Endothelial cell of umbilical vein (primary cell): Measurements from ENCODE around the gene CCDC107. TPM values are rescaled to one million over a fixed set of nuclear protein-coding genes. Genes with fewer than 3 reads are reported as not detected.

Source experiments
- BruUV-seq: library from RNA; stranded (reverse); fragments of 400-500 nt; replicated peaks from 2 replicates; lab custom pipeline; 2021; lab: Mats Ljungman, UMichigan
- CTCF ChIA-PET: fragments of 300-600, 350-600 bp; sonication (Branson Sonifier 250); formaldehyde crosslinking; loops from one replicate; lab custom pipeline; 2021; ENCODE audit warnings: antibody characterized with exemption, inconsistent platforms; lab: Charles Lee
- POLR2A ChIA-PET: fragments of 300-600, 350-600 bp; sonication (Branson Sonifier 250); formaldehyde crosslinking; loops from one replicate; lab custom pipeline; 2021; ENCODE audit warnings: antibody characterized with exemption, inconsistent platforms; lab: Charles Lee
- DNase-seq: peaks from one replicate; pipeline ENCODE4 v3.0.0-alpha.2; 2011; ENCODE audit warnings: low read depth, low spot score
- FAIRE-seq: peaks from 2 replicates; lab custom pipeline; 2011; peaks lifted over from hg19 to GRCh38; lab: Jason Lieb, UNC
- H2AFZ ChIP-seq: 2 replicates; pipeline ENCODE4 v1.6.0; 2012; ENCODE audit warnings: low read depth, low read length, control low read depth, inconsistent platforms
- H3K27ac ChIP-seq: 2 replicates; pipeline ENCODE4 v1.5.1; 2011; ENCODE audit warnings: low read depth, mild to moderate bottlenecking, control low read depth, low read length, moderate library complexity; ENCODE audit not compliant: insufficient read depth
- H3K27me3 ChIP-seq, 2 experiments: 2 replicates each; pipeline versions ENCODE4 v1.6.0 to v1.6.1; 2011; ENCODE audit warnings: low read length in 2 of 2, mixed read lengths in 1 of 2; ENCODE audit not compliant: control insufficient read depth in 2 of 2, insufficient read depth in 2 of 2
- H3K36me3 ChIP-seq, 2 experiments: 2 replicates in 1 of 2; 3 replicates in 1 of 2; pipeline ENCODE4 v1.5.1; 2011; ENCODE audit warnings: low read length in 2 of 2, mild to moderate bottlenecking in 1 of 2, moderate library complexity in 1 of 2; ENCODE audit not compliant: control insufficient read depth in 2 of 2, insufficient read depth in 2 of 2; ENCODE audit errors: extremely low read depth in 1 of 2
- H3K4me1 ChIP-seq: 3 replicates; pipeline ENCODE4 v1.5.1; 2011; ENCODE audit warnings: mild to moderate bottlenecking, low read length; ENCODE audit not compliant: control insufficient read depth, insufficient read depth; ENCODE audit errors: extremely low read depth
- H3K4me2 ChIP-seq: 2 replicates; pipeline ENCODE4 v1.6.1; 2011; ENCODE audit warnings: low read length, control low read depth, mixed read lengths; ENCODE audit not compliant: insufficient read depth
- H3K4me3 ChIP-seq, 3 experiments: fragments of 200-600 bp in 1 of 3; sonication (generic), shearing (Covaris generic) in 1 of 3; replicated peaks in 1 of 3; 2 replicates each; pipeline ENCODE4 v1.5.1; 2011 to 2016; ENCODE audit warnings: control low read depth in 3 of 3, low read length in 3 of 3, mild to moderate bottlenecking in 2 of 3, inconsistent platforms in 1 of 3, low read depth in 1 of 3, moderate library complexity in 1 of 3; ENCODE audit not compliant: insufficient read depth in 1 of 3
- H3K79me2 ChIP-seq: 2 replicates; pipeline ENCODE4 v1.6.0; 2012; ENCODE audit warnings: low read length, inconsistent platforms; ENCODE audit not compliant: control insufficient read depth, insufficient read depth
- H3K9ac ChIP-seq: replicated peaks from 2 replicates; pipeline ENCODE3; 2011; ENCODE audit warnings: low read length, control low read depth; ENCODE audit not compliant: insufficient read depth; ENCODE audit errors: extremely low read depth
- H3K9me1 ChIP-seq: replicated peaks from 3 replicates; pipeline ENCODE4 v1.6.0; 2011; ENCODE audit warnings: mild to moderate bottlenecking, low read length; ENCODE audit not compliant: control insufficient read depth, insufficient read depth; ENCODE audit errors: extremely low read depth
- H3K9me3 ChIP-seq: replicated peaks from 2 replicates; pipeline ENCODE4 v1.5.1; 2012; ENCODE audit warnings: low read length, inconsistent platforms; ENCODE audit not compliant: control insufficient read depth, insufficient read depth
- H4K20me1 ChIP-seq: replicated peaks from 2 replicates; pipeline ENCODE3; 2011; ENCODE audit warnings: mild to moderate bottlenecking, low read length; ENCODE audit not compliant: control insufficient read depth, insufficient read depth; ENCODE audit errors: extremely low read depth
- EZH2 ChIP-seq: IDR thresholded peaks from 2 replicates; pipeline ENCODE4 v1.6.1; 2012; ENCODE audit warnings: borderline replicate concordance, low read depth, mild to moderate bottlenecking, moderate library complexity, low read length, inconsistent platforms; ENCODE audit not compliant: severe bottlenecking
- FOS ChIP-seq: IDR thresholded peaks from 2 replicates; pipeline ENCODE4 v1.6.1; 2011; ENCODE audit warnings: mild to moderate bottlenecking, low read length, moderate library complexity, borderline replicate concordance; ENCODE audit not compliant: insufficient read depth
- GATA2 ChIP-seq: IDR thresholded peaks from 2 replicates; pipeline ENCODE4 v1.7.0; 2011; ENCODE audit warnings: low read depth, mild to moderate bottlenecking, moderate library complexity, mixed read lengths, low read length; ENCODE audit not compliant: insufficient read length, insufficient read depth
- JUN ChIP-seq: IDR thresholded peaks from 2 replicates; pipeline ENCODE4 v1.6.1; 2011; ENCODE audit warnings: borderline replicate concordance, low read depth; ENCODE audit not compliant: insufficient read length, insufficient read depth
- MYC ChIP-seq: IDR thresholded peaks from one replicate; pipeline ENCODE4 v1.6.1; 2011; ENCODE audit warnings: mild to moderate bottlenecking, low read depth, low read length
- POLR2A ChIP-seq: IDR thresholded peaks from 2 replicates; pipeline ENCODE4 v1.6.1; 2012; ENCODE audit warnings: low read depth, mild to moderate bottlenecking, control low read depth, low read length
- POLR2AphosphoS5 ChIP-seq: IDR thresholded peaks from 2 replicates; pipeline ENCODE4 v1.6.1; 2012; ENCODE audit warnings: low read depth, mild to moderate bottlenecking, control low read depth, low read length, moderate library complexity; ENCODE audit not compliant: insufficient read depth
- dilution Hi-C: fragments of 300-500 bp; cut with MboI; formaldehyde crosslinking; loops from one replicate; pipeline ENCODE4 v1.15.0; 2019; ENCODE audit warnings: low sequenced_read_pairs; ENCODE audit not compliant: extremely low pct_ligation_motif_present
- intact Hi-C: fragments of 100-400 bp; cut with micrococcal nuclease; formaldehyde crosslinking; loops from one replicate; pipeline ENCODE4 v1.10.0; 2022
- polyA plus RNA-seq, 4 experiments: library from polyadenylated mRNA; depleted of rRNA in 3 of 4; stranded (reverse) in 3 of 4; unstranded in 1 of 4; fragments of >200 nt; gene quantifications; 2 replicates each; pipeline versions ENCODE4 v1.2.1 to v1.2.3, GENCODE V29; 2011 to 2012; ENCODE audit warnings: missing spikeins in 1 of 4
- total RNA-seq: library from RNA; stranded (reverse); gene quantifications from 2 replicates; pipeline ENCODE4 v1.2.3, GENCODE V29; 2021
- TF ChIP-seq, protein P1 (sequence below): IDR thresholded peaks from 2 replicates; pipeline ENCODE4 v1.6.1; 2011; ENCODE audit not compliant: insufficient read depth, insufficient read length
- TF ChIP-seq, protein P2 (sequence below), 2 donors: IDR thresholded peaks; 1 replicate in 1 of 2; 2 replicates in 1 of 2; pipeline ENCODE4 v1.5.1; 2011; ENCODE audit warnings: low read length in 2 of 2, mild to moderate bottlenecking in 2 of 2, moderate library complexity in 2 of 2, control low read depth in 1 of 2, inconsistent platforms in 1 of 2, low read depth in 1 of 2; ENCODE audit not compliant: insufficient read depth in 1 of 2; ENCODE audit errors: extremely low read depth in 1 of 2

Gene CCDC107
- total and polyA plus RNA-seq, 2 donors (not counting 3 experiments of a cell fraction or from before 2014, with no cell fraction given) = 13.2 to 16.0 TPM

DNA sequence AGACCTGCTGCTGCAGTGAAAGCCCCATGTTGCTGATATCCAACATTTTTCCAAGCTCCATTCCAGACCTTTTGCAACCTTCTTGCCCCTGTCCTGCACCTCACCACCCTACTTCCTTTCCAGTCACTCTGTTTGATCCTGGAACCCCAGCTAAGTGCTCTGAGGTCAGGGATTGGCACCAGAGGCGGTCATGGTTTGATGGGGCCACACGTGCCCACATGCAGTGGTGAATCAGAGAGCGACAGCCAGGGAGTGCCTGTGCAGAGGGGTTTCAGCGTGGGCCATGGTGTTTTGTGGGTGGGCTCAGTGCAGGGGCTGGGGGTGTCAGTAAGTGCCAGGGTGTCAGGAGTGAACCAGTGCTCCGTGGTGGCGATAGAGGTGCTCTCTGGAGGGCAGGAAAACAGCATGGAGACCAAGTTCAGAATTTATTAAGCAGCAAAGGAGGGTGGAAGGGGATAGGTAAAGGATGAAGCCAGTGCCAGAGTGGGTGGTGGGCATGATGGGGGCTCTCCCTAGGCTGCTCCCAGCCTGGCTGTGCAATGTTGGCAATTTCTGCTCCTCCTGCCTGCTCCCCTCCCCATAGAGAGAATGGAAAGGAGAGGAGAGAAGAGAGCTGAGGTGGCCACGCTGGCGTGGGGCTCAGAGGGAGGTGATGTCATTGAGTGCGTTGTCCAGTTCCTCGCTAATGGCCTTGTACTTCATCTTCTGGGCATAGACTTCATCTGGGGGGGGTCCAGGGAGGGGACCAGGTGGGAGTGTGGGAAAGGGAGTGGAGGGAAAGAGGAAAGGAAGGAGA is 24.6 kb downstream of the CCDC107 start:
- ChIA-PET POLR2A (no interaction called here), CTCF (interaction anchor here (4.1 kb wide), 1 partner anchor 14 kb away, joined by 26 read pairs; no protein-coding TSS in a partner anchor)
- no peaks in the 10 kb centered on the region for H3K9me1 ChIP-seq
- no peak overlapping the region for H2AFZ ChIP-seq
- dilution Hi-C loops = no loop called here
- intact Hi-C loops = no loop called here
- H3K79me2 ChIP-seq = peaks cover 13% of the 10 kb centered on the region
- H3K36me3 ChIP-seq = peaks cover 8 to 26% of the 10 kb centered on the region in 2 experiments
- no peaks in the 10 kb centered on the region for H4K20me1 ChIP-seq
- no peak for FAIRE-seq
- H3K9me3 ChIP-seq = no peaks in the 10 kb centered on the region
- no peak for DNase-seq
- H3K9ac ChIP-seq = no peak overlapping the region
- BruUV-seq = no TSS peak
- H3K4me2 ChIP-seq = no peak overlapping the region
- no peak overlapping the region for H3K4me3 ChIP-seq
- no peak for TF ChIP-seq EZH2
- no peak for TF ChIP-seq JUN
- TF ChIP-seq POLR2A = no peak
- TF ChIP-seq GATA2 = no peak
- TF ChIP-seq FOS = no peak
- TF ChIP-seq POLR2AphosphoS5 = no peak
- H3K4me1 ChIP-seq = peaks cover 2% of the 10 kb centered on the region
- no peaks in the 10 kb centered on the region for H3K27me3 ChIP-seq
- H3K27ac ChIP-seq = no peak overlapping the region

DNA sequence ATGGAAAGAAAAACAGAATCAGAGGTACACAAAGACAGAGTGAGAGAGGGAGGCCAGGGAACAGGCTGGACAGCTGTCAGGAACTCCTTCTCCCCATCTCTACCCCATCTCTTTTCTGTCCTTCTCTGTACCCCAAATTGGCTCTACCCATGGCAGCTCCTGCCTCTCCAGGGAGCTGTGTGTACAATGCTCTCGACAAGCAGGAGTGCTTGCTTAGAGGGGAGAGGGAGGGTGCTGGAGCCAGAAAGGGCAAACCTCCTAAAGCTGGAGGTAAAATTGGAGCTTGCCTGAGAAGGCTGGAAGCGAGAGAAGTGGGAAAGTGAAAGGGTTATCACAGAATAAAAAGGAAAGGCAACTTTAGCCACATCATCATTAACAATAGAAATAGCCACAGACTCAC is 25.2 kb downstream of the CCDC107 start:
- Histone ChIP-seq H3K4me2 (no peak overlapping the region), H3K79me2 (peaks cover 19% of the 10 kb centered on the region), H3K27ac (no peak overlapping the region), H3K9me1 (no peaks in the 10 kb centered on the region), H3K4me3 (no peak overlapping the region), H3K9me3 (no peaks in the 10 kb centered on the region), H3K4me1 (peaks cover 7% of the 10 kb centered on the region), H2AFZ (no peak overlapping the region), H4K20me1 (no peaks in the 10 kb centered on the region), H3K27me3 (no peaks in the 10 kb centered on the region), H3K9ac (no peak overlapping the region), H3K36me3 (peaks cover 8 to 26% of the 10 kb centered on the region in 2 experiments)
- no peak for FAIRE-seq
- CTCF ChIA-PET = interaction anchor here (4.1 kb wide), 1 partner anchor 13 kb away, joined by 26 read pairs; no protein-coding TSS in a partner anchor
- intact Hi-C loops = no loop called here
- POLR2A ChIA-PET = no interaction called here
- no TSS peak for BruUV-seq
- no peak for TF ChIP-seq GATA2
- TF ChIP-seq, protein P1, sequence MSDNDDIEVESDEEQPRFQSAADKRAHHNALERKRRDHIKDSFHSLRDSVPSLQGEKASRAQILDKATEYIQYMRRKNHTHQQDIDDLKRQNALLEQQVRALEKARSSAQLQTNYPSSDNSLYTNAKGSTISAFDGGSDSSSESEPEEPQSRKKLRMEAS = no peak
- no peak for TF ChIP-seq POLR2AphosphoS5
- TF ChIP-seq EZH2 = no peak
- no peak for TF ChIP-seq JUN
- no peak for TF ChIP-seq POLR2A
- no peak for TF ChIP-seq FOS
- TF ChIP-seq, protein P2, sequence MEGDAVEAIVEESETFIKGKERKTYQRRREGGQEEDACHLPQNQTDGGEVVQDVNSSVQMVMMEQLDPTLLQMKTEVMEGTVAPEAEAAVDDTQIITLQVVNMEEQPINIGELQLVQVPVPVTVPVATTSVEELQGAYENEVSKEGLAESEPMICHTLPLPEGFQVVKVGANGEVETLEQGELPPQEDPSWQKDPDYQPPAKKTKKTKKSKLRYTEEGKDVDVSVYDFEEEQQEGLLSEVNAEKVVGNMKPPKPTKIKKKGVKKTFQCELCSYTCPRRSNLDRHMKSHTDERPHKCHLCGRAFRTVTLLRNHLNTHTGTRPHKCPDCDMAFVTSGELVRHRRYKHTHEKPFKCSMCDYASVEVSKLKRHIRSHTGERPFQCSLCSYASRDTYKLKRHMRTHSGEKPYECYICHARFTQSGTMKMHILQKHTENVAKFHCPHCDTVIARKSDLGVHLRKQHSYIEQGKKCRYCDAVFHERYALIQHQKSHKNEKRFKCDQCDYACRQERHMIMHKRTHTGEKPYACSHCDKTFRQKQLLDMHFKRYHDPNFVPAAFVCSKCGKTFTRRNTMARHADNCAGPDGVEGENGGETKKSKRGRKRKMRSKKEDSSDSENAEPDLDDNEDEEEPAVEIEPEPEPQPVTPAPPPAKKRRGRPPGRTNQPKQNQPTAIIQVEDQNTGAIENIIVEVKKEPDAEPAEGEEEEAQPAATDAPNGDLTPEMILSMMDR (IDR thresholded peaks at IDR 0.05; ENCODE audit: extremely low read depth in 1 of 2, insufficient read depth in 1 of 2, low read depth in 1 of 2, low read length in 2 of 2) = no peak
- no peak for TF ChIP-seq MYC
- dilution Hi-C loops = no loop called here
- DNase-seq = no peak
